HEK293 (cell line): ENCODE measurements around the gene CTCF.

Experiments used
- CTCF ChIA-PET: fragments of 350-600 bp; formaldehyde crosslinking; extraction: SDS; loops from one replicate; lab custom pipeline; 2021; ENCODE audit warnings: antibody characterized with exemption; lab: Yijun Ruan, JAX
- POLR2A ChIA-PET: fragments of 300-600 bp; formaldehyde crosslinking; extraction: SDS; loops from one replicate; lab custom pipeline; 2020; ENCODE audit warnings: antibody characterized with exemption, inconsistent platforms; lab: Yijun Ruan, JAX
- H3K27ac ChIP-seq: fragments of 200-500 bp; sonication (Bioruptor generic); 2 replicates; pipeline ENCODE4 v1.5.1; 2014; ENCODE audit warnings: low read depth, low read length, control low read depth, inconsistent platforms; ENCODE audit errors: extremely low read depth
- H3K36me3 ChIP-seq, 2 experiments: fragments of 200-500 bp in 1 of 2; sonication (Bioruptor generic) in 1 of 2; 1 replicate in 1 of 2; 2 replicates in 1 of 2; pipeline ENCODE4 v1.5.1; 2014 to 2017; ENCODE audit warnings: inconsistent platforms in 2 of 2, low read length in 2 of 2; ENCODE audit not compliant: control insufficient read depth in 2 of 2, insufficient read depth in 1 of 2
- H3K4me1 ChIP-seq: fragments of 200-500 bp; sonication (Bioruptor generic); 2 replicates; pipeline ENCODE4 v1.5.1; 2014; ENCODE audit warnings: mild to moderate bottlenecking, low read length, inconsistent platforms; ENCODE audit not compliant: control insufficient read depth, insufficient read depth
- H3K4me3 ChIP-seq: 2 replicates; pipeline ENCODE4 v1.5.1; 2011; ENCODE audit warnings: low read depth, mild to moderate bottlenecking, control low read depth, low read length, moderate library complexity
- H3K9me3 ChIP-seq: fragments of 200-500 bp; sonication (Bioruptor generic); 2 replicates; pipeline ENCODE4 v1.5.1; 2014; ENCODE audit warnings: low read depth, low read length, inconsistent platforms; ENCODE audit not compliant: control insufficient read depth, insufficient read depth
- YY2 ChIP-seq: fragments of 450-650 bp; formaldehyde crosslinking; IDR thresholded peaks from 2 replicates; pipeline ENCODE4 v1.5.1; 2016; ENCODE audit warnings: missing biosample characterization, missing genetic modification characterization
- ZBTB10 ChIP-seq: fragments of 450-650 bp; formaldehyde crosslinking; IDR thresholded peaks from 2 replicates; pipeline ENCODE4 v1.5.1; 2016; ENCODE audit warnings: missing biosample characterization, missing genetic modification characterization
- ZBTB7A ChIP-seq: fragments of 450-650 bp; formaldehyde crosslinking; IDR thresholded peaks from 2 replicates; pipeline ENCODE4 v1.5.1; 2016; ENCODE audit warnings: low read depth, missing biosample characterization, missing genetic modification characterization
- ZIC2 ChIP-seq: fragments of 450-650 bp; formaldehyde crosslinking; IDR thresholded peaks from 2 replicates; pipeline ENCODE4 v1.5.1; 2016; ENCODE audit warnings: missing biosample characterization, missing genetic modification characterization
- ZNF133 ChIP-seq: fragments of 450-650 bp; formaldehyde crosslinking; IDR thresholded peaks from 2 replicates; pipeline ENCODE4 v1.5.1; 2016; ENCODE audit warnings: missing biosample characterization, missing genetic modification characterization
- ZNF2 ChIP-seq: fragments of 450-650 bp; formaldehyde crosslinking; IDR thresholded peaks from 2 replicates; pipeline ENCODE4 v1.5.1; 2016; ENCODE audit warnings: missing biosample characterization, missing genetic modification characterization
- ZNF24 ChIP-seq: fragments of 450-650 bp; formaldehyde crosslinking; IDR thresholded peaks from 2 replicates; pipeline ENCODE4 v1.5.1; 2016; ENCODE audit warnings: missing biosample characterization, missing genetic modification characterization
- ZNF266 ChIP-seq: fragments of 450-650 bp; formaldehyde crosslinking; IDR thresholded peaks from 2 replicates; pipeline ENCODE4 v1.5.1; 2016; ENCODE audit warnings: missing biosample characterization, missing genetic modification characterization, low read depth
- ZNF354C ChIP-seq: fragments of 450-650 bp; formaldehyde crosslinking; IDR thresholded peaks from 2 replicates; pipeline ENCODE4 v1.5.1; 2016; ENCODE audit warnings: missing biosample characterization, missing genetic modification characterization, low read depth, borderline replicate concordance
- ZNF404 ChIP-seq: fragments of 450-650 bp; formaldehyde crosslinking; IDR thresholded peaks from 2 replicates; pipeline ENCODE4 v1.5.1; 2017; ENCODE audit warnings: missing biosample characterization, missing genetic modification characterization
- ZNF449 ChIP-seq: fragments of 450-650 bp; formaldehyde crosslinking; IDR thresholded peaks from 2 replicates; pipeline ENCODE4 v1.5.1; 2017; ENCODE audit warnings: missing biosample characterization, mild to moderate bottlenecking, missing genetic modification characterization, moderate library complexity
- ZNF529 ChIP-seq: fragments of 450-650 bp; formaldehyde crosslinking; IDR thresholded peaks from 2 replicates; pipeline ENCODE4 v1.5.1; 2017; ENCODE audit warnings: missing genetic modification characterization, missing biosample characterization; ENCODE audit not compliant: insufficient replicate concordance
- ZNF660 ChIP-seq: fragments of 450-650 bp; IDR thresholded peaks from 2 replicates; pipeline ENCODE4 v1.5.1; 2018; ENCODE audit warnings: missing biosample characterization, mild to moderate bottlenecking, missing genetic modification characterization
- ZSCAN16 ChIP-seq: fragments of 450-650 bp; formaldehyde crosslinking; IDR thresholded peaks from 2 replicates; pipeline ENCODE4 v1.5.1; 2016; ENCODE audit warnings: missing biosample characterization, missing genetic modification characterization
- TF ChIP-seq, protein P1 (sequence below): fragments of 450-650 bp; formaldehyde crosslinking; IDR thresholded peaks from 2 replicates; pipeline ENCODE4 v1.5.1; 2016; ENCODE audit warnings: missing biosample characterization, missing genetic modification characterization, borderline replicate concordance

The CTCF gene

DNA sequence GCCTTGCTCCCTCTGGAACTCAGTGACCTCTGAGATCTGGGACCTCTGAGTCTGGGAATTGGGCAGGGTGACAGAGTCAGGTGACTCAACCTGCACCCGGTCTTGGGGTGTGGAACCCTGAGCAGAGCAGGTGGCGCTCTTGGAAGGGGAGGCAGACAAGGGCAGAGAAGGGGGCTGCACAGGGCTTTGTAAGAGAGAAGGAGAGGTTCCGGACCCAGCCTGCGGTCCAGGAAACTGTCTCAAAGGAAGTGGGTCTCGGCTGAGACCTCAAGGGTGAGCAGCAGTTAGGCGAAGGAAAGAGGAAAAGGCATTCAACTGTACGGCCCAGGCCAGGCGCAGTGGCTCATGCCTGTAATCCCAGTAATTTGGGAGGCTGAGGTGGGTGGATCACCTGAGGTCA lies 43.6 kb upstream of the CTCF start:
- no peak for TF ChIP-seq ZBTB7A (tag by site-specific recombination)
- TF ChIP-seq ZNF24 = no peak
- Histone ChIP-seq H3K4me3 (no peak overlapping the region), H3K27ac (no peak overlapping the region), H3K9me3 (no peaks in the 10 kb centered on the region), H3K4me1 (no peaks in the 10 kb centered on the region), H3K36me3 (no peaks in the 10 kb centered on the region)
- CTCF ChIA-PET = interaction anchor here (0.7 to 2.1 kb wide), 3 partner anchors 79 to 126 kb away, joined by 3 to 6 read pairs (median 4); partner anchors contain the start of gene CARMIL2
- POLR2A ChIA-PET = no interaction called here

DNA sequence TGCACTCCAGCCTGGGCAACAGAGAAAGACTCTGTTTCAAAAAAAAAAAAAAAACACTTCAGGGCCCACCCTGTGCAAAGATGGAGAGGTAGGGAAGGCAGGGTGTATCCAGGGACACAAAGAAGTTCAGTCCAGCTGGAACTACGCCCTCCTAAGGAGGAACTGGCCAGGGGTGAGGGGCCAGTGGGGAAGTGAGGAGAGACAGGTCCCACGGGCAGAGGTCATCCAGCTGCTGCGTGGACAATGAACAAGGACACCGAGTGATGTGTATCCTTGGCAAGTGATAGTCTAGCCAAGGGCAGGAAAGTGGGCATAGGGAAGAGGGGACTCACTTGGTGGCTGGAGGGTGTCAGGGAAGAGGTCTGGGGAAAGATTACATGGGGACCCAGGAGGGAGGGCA lies 43.1 kb upstream of the CTCF start:
- no peak overlapping the region for H3K4me3 ChIP-seq
- no peaks in the 10 kb centered on the region for H3K9me3 ChIP-seq
- H3K4me1 ChIP-seq = no peaks in the 10 kb centered on the region
- ChIA-PET POLR2A (no interaction called here), CTCF (interaction anchor here (0.6 to 4.3 kb wide), 5 partner anchors 12 to 470 kb away, joined by 3 to 73 read pairs (median 4); partner anchors contain the start of gene CARMIL2)
- H3K27ac ChIP-seq = no peak overlapping the region
- TF ChIP-seq ZNF449 (tag by site-specific recombination) (no peak), YY2 (tag by site-specific recombination) (no peak), ZNF660 (no peak), ZBTB7A (tag by site-specific recombination) (no peak), ZIC2 (no peak), ZBTB10 (no peak), ZNF2 (tag by site-specific recombination) (no peak), ZNF404 (no peak), ZNF529 (no peak), ZNF266 (tag by site-specific recombination) (no peak), ZNF354C (tag by site-specific recombination) (no peak), ZNF133 (tag by site-specific recombination) (no peak), ZSCAN16 (no peak)
- TF ChIP-seq, protein P1, sequence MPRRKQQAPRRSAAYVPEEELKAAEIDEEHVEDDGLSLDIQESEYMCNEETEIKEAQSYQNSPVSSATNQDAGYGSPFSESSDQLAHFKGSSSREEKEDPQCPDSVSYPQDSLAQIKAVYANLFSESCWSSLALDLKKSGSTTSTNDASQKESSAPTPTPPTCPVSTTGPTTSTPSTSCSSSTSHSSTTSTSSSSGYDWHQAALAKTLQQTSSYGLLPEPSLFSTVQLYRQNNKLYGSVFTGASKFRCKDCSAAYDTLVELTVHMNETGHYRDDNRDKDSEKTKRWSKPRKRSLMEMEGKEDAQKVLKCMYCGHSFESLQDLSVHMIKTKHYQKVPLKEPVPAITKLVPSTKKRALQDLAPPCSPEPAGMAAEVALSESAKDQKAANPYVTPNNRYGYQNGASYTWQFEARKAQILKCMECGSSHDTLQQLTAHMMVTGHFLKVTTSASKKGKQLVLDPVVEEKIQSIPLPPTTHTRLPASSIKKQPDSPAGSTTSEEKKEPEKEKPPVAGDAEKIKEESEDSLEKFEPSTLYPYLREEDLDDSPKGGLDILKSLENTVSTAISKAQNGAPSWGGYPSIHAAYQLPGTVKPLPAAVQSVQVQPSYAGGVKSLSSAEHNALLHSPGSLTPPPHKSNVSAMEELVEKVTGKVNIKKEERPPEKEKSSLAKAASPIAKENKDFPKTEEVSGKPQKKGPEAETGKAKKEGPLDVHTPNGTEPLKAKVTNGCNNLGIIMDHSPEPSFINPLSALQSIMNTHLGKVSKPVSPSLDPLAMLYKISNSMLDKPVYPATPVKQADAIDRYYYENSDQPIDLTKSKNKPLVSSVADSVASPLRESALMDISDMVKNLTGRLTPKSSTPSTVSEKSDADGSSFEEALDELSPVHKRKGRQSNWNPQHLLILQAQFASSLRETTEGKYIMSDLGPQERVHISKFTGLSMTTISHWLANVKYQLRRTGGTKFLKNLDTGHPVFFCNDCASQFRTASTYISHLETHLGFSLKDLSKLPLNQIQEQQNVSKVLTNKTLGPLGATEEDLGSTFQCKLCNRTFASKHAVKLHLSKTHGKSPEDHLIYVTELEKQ = no peak
- TF ChIP-seq, all 188 proteins: peak for 0
- H3K36me3 ChIP-seq = no peaks in the 10 kb centered on the region
